ENCODE measurements around the gene IMPDH1.
A peak's percentile ranks its signal among the peaks of the same experiment; 100 is the strongest.

Gene IMPDH1

GRCh38 chr7:128404886-128405470, 4.8 kb downstream of the IMPDH1 start:
- H3K9me3 Mint-ChIP-seq: no peaks in the 10 kb centered on the region
- peaks cover 3% of the 10 kb centered on the region for H3K27me3 Mint-ChIP-seq
- DNase-seq: no peak
- ATAC-seq: no peak
- H3K4me1 Mint-ChIP-seq: peaks cover 33% of the 10 kb centered on the region
- peak overlapping the region; percentile 89 for H3K4me3 Mint-ChIP-seq
- peaks cover 9% of the 10 kb centered on the region for H3K36me3 Mint-ChIP-seq (ENCODE audit: low read depth)
- H3K27ac Mint-ChIP-seq: peak overlapping the region; percentile 84

GRCh38 chr7:128404143-128404681, 5.6 kb downstream of the IMPDH1 start:
- peaks cover 3% of the 10 kb centered on the region for H3K27me3 Mint-ChIP-seq
- DNase-seq (no peak), ATAC-seq (no peak)
- no peaks in the 10 kb centered on the region for H3K9me3 Mint-ChIP-seq
- peaks cover 9% of the 10 kb centered on the region for H3K36me3 Mint-ChIP-seq (ENCODE audit: low read depth)
- H3K4me1 Mint-ChIP-seq: peaks cover 32% of the 10 kb centered on the region
- H3K27ac Mint-ChIP-seq: peak overlapping the region; percentile 84
- peak overlapping the region; percentile 89 for H3K4me3 Mint-ChIP-seq

- no peaks in the 10 kb centered on the region for H3K9me3 Mint-ChIP-seq
- H3K4me3 Mint-ChIP-seq: peak overlapping the region; percentile 89
- peaks cover 9% of the 10 kb centered on the region for H3K36me3 Mint-ChIP-seq (ENCODE audit: low read depth)
- ATAC-seq (no peak), DNase-seq (no peak)
- no peak overlapping the region for H3K27ac Mint-ChIP-seq
- H3K27me3 Mint-ChIP-seq: peaks cover 3% of the 10 kb centered on the region
- H3K4me1 Mint-ChIP-seq: peaks cover 28% of the 10 kb centered on the region
These were observed 6.1 kb downstream of the IMPDH1 start for GRCh38 chr7:128403676-128404075.

GRCh38 chr7:128402356-128402755, 7.4 kb downstream of the IMPDH1 start:
- Mint-ChIP-seq H3K36me3 (ENCODE audit: low read depth) (peaks cover 18% of the 10 kb centered on the region), H3K4me3 (no peak overlapping the region), H3K4me1 (peaks cover 24% of the 10 kb centered on the region), H3K27me3 (no peaks in the 10 kb centered on the region), H3K9me3 (no peaks in the 10 kb centered on the region), H3K27ac (no peak overlapping the region)
- ATAC-seq: no peak
- no peak for DNase-seq

- Mint-ChIP-seq H3K27ac (no peak overlapping the region), H3K4me1 (peaks cover 19% of the 10 kb centered on the region), H3K4me3 (no peak overlapping the region), H3K36me3 (ENCODE audit: low read depth) (peaks cover 27% of the 10 kb centered on the region), H3K27me3 (no peaks in the 10 kb centered on the region), H3K9me3 (no peaks in the 10 kb centered on the region)
- no peak for ATAC-seq
- no peak for DNase-seq
These were observed 9.2 kb downstream of the IMPDH1 start for GRCh38 chr7:128400566-128400965.

- Mint-ChIP-seq H3K27ac (no peak overlapping the region), H3K4me1 (peaks cover 18% of the 10 kb centered on the region), H3K4me3 (no peak overlapping the region), H3K27me3 (no peaks in the 10 kb centered on the region), H3K36me3 (ENCODE audit: low read depth) (peaks cover 27% of the 10 kb centered on the region), H3K9me3 (no peaks in the 10 kb centered on the region)
- no peak for DNase-seq
- no peak for ATAC-seq
These were observed 9.8 kb downstream of the IMPDH1 start for GRCh38 chr7:128399991-128400390.

GRCh38 chr7:128398841-128399135, 11.0 kb downstream of the IMPDH1 start:
- no peak overlapping the region for H3K4me3 Mint-ChIP-seq
- H3K9me3 Mint-ChIP-seq: no peaks in the 10 kb centered on the region
- H3K27me3 Mint-ChIP-seq: no peaks in the 10 kb centered on the region
- H3K27ac Mint-ChIP-seq: no peak overlapping the region
- H3K4me1 Mint-ChIP-seq: peaks cover 7% of the 10 kb centered on the region
- peaks cover 27% of the 10 kb centered on the region for H3K36me3 Mint-ChIP-seq (ENCODE audit: low read depth)
- ATAC-seq (no peak), DNase-seq (no peak)

- Mint-ChIP-seq H3K27me3 (no peaks in the 10 kb centered on the region), H3K4me3 (no peak overlapping the region), H3K9me3 (no peaks in the 10 kb centered on the region), H3K4me1 (peaks cover 3% of the 10 kb centered on the region), H3K36me3 (ENCODE audit: low read depth) (peaks cover 24% of the 10 kb centered on the region), H3K27ac (peak overlapping the region; percentile 22)
- DNase-seq (peak; percentile 65), ATAC-seq (no peak)
These were observed 11.6 kb downstream of the IMPDH1 start for GRCh38 chr7:128398016-128398840.

- H3K4me1 Mint-ChIP-seq: no peaks in the 10 kb centered on the region
- peaks cover 24% of the 10 kb centered on the region for H3K36me3 Mint-ChIP-seq (ENCODE audit: low read depth)
- no peak overlapping the region for H3K4me3 Mint-ChIP-seq
- no peak for DNase-seq
- H3K9me3 Mint-ChIP-seq: no peaks in the 10 kb centered on the region
- no peak overlapping the region for H3K27ac Mint-ChIP-seq
- no peaks in the 10 kb centered on the region for H3K27me3 Mint-ChIP-seq
- no peak for ATAC-seq
These were observed 13.4 kb downstream of the IMPDH1 start for GRCh38 chr7:128396357-128396756.

GRCh38 chr7:128395748-128396147, 14.0 kb downstream of the IMPDH1 start:
- Mint-ChIP-seq H3K9me3 (no peaks in the 10 kb centered on the region), H3K4me1 (no peaks in the 10 kb centered on the region), H3K27ac (no peak overlapping the region), H3K27me3 (no peaks in the 10 kb centered on the region), H3K4me3 (no peak overlapping the region), H3K36me3 (ENCODE audit: low read depth) (peaks cover 19% of the 10 kb centered on the region)
- ATAC-seq (no peak), DNase-seq (no peak)

- Mint-ChIP-seq H3K4me1 (no peaks in the 10 kb centered on the region), H3K27ac (no peak overlapping the region), H3K4me3 (no peak overlapping the region), H3K27me3 (no peaks in the 10 kb centered on the region), H3K9me3 (no peaks in the 10 kb centered on the region), H3K36me3 (ENCODE audit: low read depth) (peaks cover 19% of the 10 kb centered on the region)
- no peak for DNase-seq
- ATAC-seq: no peak
These were observed 14.8 kb downstream of the IMPDH1 start for GRCh38 chr7:128394904-128395496.

- DNase-seq: no peak
- ATAC-seq: no peak
- Mint-ChIP-seq H3K27ac (no peak overlapping the region), H3K9me3 (no peaks in the 10 kb centered on the region), H3K36me3 (ENCODE audit: low read depth) (peaks cover 19% of the 10 kb centered on the region), H3K27me3 (no peaks in the 10 kb centered on the region), H3K4me3 (no peak overlapping the region), H3K4me1 (no peaks in the 10 kb centered on the region)
These were observed 16.1 kb downstream of the IMPDH1 start for GRCh38 chr7:128393526-128394330.

- DNase-seq: no peak
- H3K4me1 Mint-ChIP-seq: no peaks in the 10 kb centered on the region
- ATAC-seq: no peak
- no peaks in the 10 kb centered on the region for H3K27me3 Mint-ChIP-seq
- no peak overlapping the region for H3K4me3 Mint-ChIP-seq
- no peaks in the 10 kb centered on the region for H3K9me3 Mint-ChIP-seq
- no peak overlapping the region for H3K27ac Mint-ChIP-seq
- peaks cover 13% of the 10 kb centered on the region for H3K36me3 Mint-ChIP-seq (ENCODE audit: low read depth)
These were observed 17.1 kb downstream of the IMPDH1 start for GRCh38 chr7:128392446-128393327.

- H3K4me3 Mint-ChIP-seq: no peak overlapping the region
- no peaks in the 10 kb centered on the region for H3K27me3 Mint-ChIP-seq
- peaks cover 4% of the 10 kb centered on the region for H3K36me3 Mint-ChIP-seq (ENCODE audit: low read depth)
- no peaks in the 10 kb centered on the region for H3K9me3 Mint-ChIP-seq
- H3K4me1 Mint-ChIP-seq: no peaks in the 10 kb centered on the region
- ATAC-seq: no peak
- DNase-seq: no peak
- no peak overlapping the region for H3K27ac Mint-ChIP-seq
These were observed 18.0 kb downstream of the IMPDH1 start for GRCh38 chr7:128391805-128392204.

Measured in activated naive CD8-positive, alpha-beta T cell treated with anti-CD3 and anti-CD28 coated beads, Interleukin-2, amount 50 U/mL, for 24 hours (primary cell).